ENCODE measurements around the gene RWDD3.

RWDD3 gene

GRCh38 chr1:95230256-95230655 lies 3.8 kb upstream of the RWDD3 start:
- DNase-seq (ENCODE audit: low read depth, low spot score) = no peak

- DNase-seq (ENCODE audit: low read depth, low spot score) = no peak
These were observed 3.2 kb upstream of the RWDD3 start for GRCh38 chr1:95230768-95231191.

- DNase-seq (ENCODE audit: low read depth, low spot score) = no peak
These were observed 1.2 kb upstream of the RWDD3 start for GRCh38 chr1:95232646-95233318.

- DNase-seq (ENCODE audit: low read depth, low spot score) = no peak
These were observed 682 bp upstream of the RWDD3 start for GRCh38 chr1:95233319-95233736.

GRCh38 chr1:95236784-95237575 lies 3.0 kb downstream of the RWDD3 start:
- no peak for DNase-seq (ENCODE audit: low read depth, low spot score)

- no peak for DNase-seq (ENCODE audit: low read depth, low spot score)
These were observed 4.1 kb downstream of the RWDD3 start for GRCh38 chr1:95237981-95238703.

- DNase-seq (ENCODE audit: low read depth, low spot score) = no peak
These were observed 11.0 kb downstream of the RWDD3 start for GRCh38 chr1:95245029-95245428.

- DNase-seq (ENCODE audit: low read depth, low spot score) = no peak
These were observed 12.5 kb downstream of the RWDD3 start for GRCh38 chr1:95246511-95246910.

- DNase-seq (ENCODE audit: low read depth, low spot score) = no peak
These were observed 13.6 kb downstream of the RWDD3 start for GRCh38 chr1:95247607-95248006.

- no peak for DNase-seq (ENCODE audit: low read depth, low spot score)
These were observed 15.9 kb downstream of the RWDD3 start for GRCh38 chr1:95249916-95250315.

GRCh38 chr1:95252422-95252821 lies 18.4 kb downstream of the RWDD3 start:
- DNase-seq (ENCODE audit: low read depth, low spot score) = no peak

- no peak for DNase-seq (ENCODE audit: low read depth, low spot score)
These were observed 20.9 kb downstream of the RWDD3 start for GRCh38 chr1:95254959-95255358.

GRCh38 chr1:95255826-95256225 lies 21.8 kb downstream of the RWDD3 start:
- DNase-seq (ENCODE audit: low read depth, low spot score) = no peak

GRCh38 chr1:95257758-95258157 lies 23.7 kb downstream of the RWDD3 start:
- no peak for DNase-seq (ENCODE audit: low read depth, low spot score)

GRCh38 chr1:95259245-95259644 lies 25.2 kb downstream of the RWDD3 start:
- no peak for DNase-seq (ENCODE audit: low read depth, low spot score)

- no peak for DNase-seq (ENCODE audit: low read depth, low spot score)
These were observed 28.9 kb downstream of the RWDD3 start for GRCh38 chr1:95262913-95263312.

GRCh38 chr1:95263450-95263849 lies 29.4 kb downstream of the RWDD3 start:
- no peak for DNase-seq (ENCODE audit: low read depth, low spot score)

- DNase-seq (ENCODE audit: low read depth, low spot score) = no peak
These were observed 31.1 kb downstream of the RWDD3 start for GRCh38 chr1:95265106-95265505.

- no peak for DNase-seq (ENCODE audit: low read depth, low spot score)
These were observed 42.4 kb downstream of the RWDD3 start for GRCh38 chr1:95276429-95276828.

- no peak for DNase-seq (ENCODE audit: low read depth, low spot score)
These were observed 44.4 kb downstream of the RWDD3 start for GRCh38 chr1:95278173-95279006.

GRCh38 chr1:95281781-95282517 lies 47.9 kb downstream of the RWDD3 start:
- no peak for DNase-seq (ENCODE audit: low read depth, low spot score)

All from iPS DF 19.7 (cell line).